H7 (cell line): Measurements from ENCODE around the gene TMEM190. TPM values are rescaled to one million over a fixed set of nuclear protein-coding genes. Genes with fewer than 3 reads are reported as not detected.

Experiments used
- DNase-seq: peaks from one replicate; pipeline ENCODE4 v3.0.0; 2012
- H3K27me3 ChIP-seq: 2 replicates; pipeline ENCODE4 v1.6.0; 2011; ENCODE audit warnings: mild to moderate bottlenecking, low read length; ENCODE audit not compliant: control insufficient read depth, insufficient read depth
- H3K36me3 ChIP-seq: replicated peaks from 2 replicates; pipeline ENCODE4 v1.5.1; 2011; ENCODE audit warnings: low read length; ENCODE audit not compliant: control insufficient read depth, insufficient read depth
- H3K4me3 ChIP-seq: 2 replicates; pipeline ENCODE4 v1.5.1; 2011; ENCODE audit warnings: low read depth, mild to moderate bottlenecking, control low read depth, low read length, moderate library complexity; ENCODE audit not compliant: insufficient read depth
- total RNA-seq: library from RNA; depleted of rRNA; stranded (reverse); fragments of >200 nt; shearing (Covaris generic); gene quantifications from 2 replicates; pipeline ENCODE4 v1.2.3, GENCODE V29; 2014; rRNA removed

Gene TMEM190
- total RNA-seq, 1 experiment from 2014 or later, result not detected

DNA sequence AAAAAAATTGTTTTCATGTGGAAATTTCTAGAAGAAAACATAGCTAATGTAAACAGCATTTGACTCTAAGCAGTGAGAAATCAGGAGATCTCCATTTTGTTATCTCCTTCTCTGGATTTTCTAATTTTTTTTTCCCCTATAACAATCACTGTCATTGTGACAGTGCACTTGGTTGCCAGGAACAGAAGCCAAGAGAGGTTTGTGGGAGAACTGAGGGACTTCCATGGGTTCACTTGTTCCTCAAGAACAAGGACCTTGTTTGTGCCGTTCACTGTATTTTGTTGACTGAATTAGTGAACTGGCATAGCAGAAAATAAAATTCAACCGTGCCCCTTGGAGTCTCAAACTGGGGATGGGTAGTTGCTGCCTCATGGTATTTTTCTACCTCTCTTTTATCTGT is 49.4 kb downstream of the TMEM190 start:
- Histone ChIP-seq H3K36me3 (no peaks in the 10 kb centered on the region), H3K27me3 (no peaks in the 10 kb centered on the region), H3K4me3 (no peak overlapping the region)
- no peak for DNase-seq

Other genes starting within 250 kb of the TMEM190 start
- gene TNNT1, start 227.6 kb upstream of the TMEM190 start, total RNA-seq, result 33.8 and 44.8 TPM in 2 replicates
- gene TNNI3, start 219.1 kb upstream of the TMEM190 start, total RNA-seq, result 6.5 and 11.6 TPM in 2 replicates
- 0.15 and 2.2 TPM in 2 replicates for gene DNAAF3, start 210.2 kb upstream of the TMEM190 start, total RNA-seq
- gene SYT5, start 196.5 kb upstream of the TMEM190 start, total RNA-seq, result 0.26 and 0.31 TPM in 2 replicates
- gene PTPRH, start 167.3 kb upstream of the TMEM190 start, total RNA-seq, result 0.41 and 2.3 TPM in 2 replicates
- 1.2 and 1.7 TPM in 2 replicates for gene TMEM86B, start 148.1 kb upstream of the TMEM190 start, total RNA-seq
- 51.7 and 53.1 TPM in 2 replicates for gene PPP6R1, start 117.8 kb upstream of the TMEM190 start, total RNA-seq
- 54.4 and 92.3 TPM in 2 replicates for gene HSPBP1, start 96.7 kb upstream of the TMEM190 start, total RNA-seq
- 20.3 and 31.3 TPM in 2 replicates for gene BRSK1, start 92.8 kb upstream of the TMEM190 start, total RNA-seq
- 0.24 TPM in 1 of 2 replicates, not detected in the other for gene TMEM150B, start 51.5 kb upstream of the TMEM190 start, total RNA-seq
- 36.1 and 58.9 TPM in 2 replicates for gene KMT5C, start 37.0 kb upstream of the TMEM190 start, total RNA-seq
- 0.17 and 0.30 TPM in 2 replicates for gene COX6B2, start 22.1 kb upstream of the TMEM190 start, total RNA-seq
- not detected in 2 replicates for gene GARIN5B, start 13.6 kb upstream of the TMEM190 start, total RNA-seq
- 0.59 and 1.2 TPM in 2 replicates for gene IL11, start 6.4 kb upstream of the TMEM190 start, total RNA-seq
- 1.0 TPM in 1 of 2 replicates, not detected in the other for gene TMEM238, start 7.5 kb downstream of the TMEM190 start, total RNA-seq
- 458 and 505 TPM in 2 replicates for gene RPL28, start 9.1 kb downstream of the TMEM190 start, total RNA-seq
- 369 and 380 TPM in 2 replicates for gene UBE2S, start 31.0 kb downstream of the TMEM190 start, total RNA-seq
- gene SHISA7, start 66.5 kb downstream of the TMEM190 start, total RNA-seq, result 0.04 and 0.07 TPM in 2 replicates
- 178 and 185 TPM in 2 replicates for gene ISOC2, start 84.8 kb downstream of the TMEM190 start, total RNA-seq
- 1.6 and 3.7 TPM in 2 replicates for gene C19orf85, start 87.9 kb downstream of the TMEM190 start, total RNA-seq
- gene ZNF628, start 99.8 kb downstream of the TMEM190 start, total RNA-seq, result 5.8 and 8.1 TPM in 2 replicates
- 56.0 and 71.2 TPM in 2 replicates for gene NAT14, start 108.4 kb downstream of the TMEM190 start, total RNA-seq
- 0.48 and 0.87 TPM in 2 replicates for gene SSC5D, start 111.6 kb downstream of the TMEM190 start, total RNA-seq
- gene SBK2, start 160.3 kb downstream of the TMEM190 start, total RNA-seq, result 4.0 and 4.6 TPM in 2 replicates
- gene SBK3, start 168.7 kb downstream of the TMEM190 start, total RNA-seq, result 0.17 and 2.4 TPM in 2 replicates
- gene ZNF579, start 204.0 kb downstream of the TMEM190 start, total RNA-seq, result 17.2 and 20.5 TPM in 2 replicates
- gene FIZ1, start 222.7 kb downstream of the TMEM190 start, total RNA-seq, result 4.3 and 4.7 TPM in 2 replicates
- gene ZNF524, start 223.5 kb downstream of the TMEM190 start, total RNA-seq, result 11.2 and 13.6 TPM in 2 replicates
- 3.5 and 4.9 TPM in 2 replicates for gene ZNF865, start 228.8 kb downstream of the TMEM190 start, total RNA-seq
- gene ZNF784, start 247.7 kb downstream of the TMEM190 start, total RNA-seq, result 9.8 and 12.5 TPM in 2 replicates